PC-9 (cell line): ENCODE measurements around the gene PRKG1.

ENCODE experiments used
- EZH2 ChIP-seq: fragments of 200-600 bp; sonication (generic); IDR thresholded peaks from 2 replicates; pipeline ENCODE4 v1.8.0; 2017; ENCODE audit warnings: antibody characterized with exemption, low read depth
- TF ChIP-seq, protein P1 (sequence below): fragments of 200-600 bp; sonication (generic); conservative IDR thresholded peaks from 2 replicates; pipeline ENCODE4 v1.6.1; 2017; ENCODE audit warnings: mixed run types, antibody characterized with exemption, mild to moderate bottlenecking, moderate library complexity

GRCh38 chr10:52145636-52146035, 1071.3 kb downstream of the PRKG1 start:
- TF ChIP-seq, protein P1, sequence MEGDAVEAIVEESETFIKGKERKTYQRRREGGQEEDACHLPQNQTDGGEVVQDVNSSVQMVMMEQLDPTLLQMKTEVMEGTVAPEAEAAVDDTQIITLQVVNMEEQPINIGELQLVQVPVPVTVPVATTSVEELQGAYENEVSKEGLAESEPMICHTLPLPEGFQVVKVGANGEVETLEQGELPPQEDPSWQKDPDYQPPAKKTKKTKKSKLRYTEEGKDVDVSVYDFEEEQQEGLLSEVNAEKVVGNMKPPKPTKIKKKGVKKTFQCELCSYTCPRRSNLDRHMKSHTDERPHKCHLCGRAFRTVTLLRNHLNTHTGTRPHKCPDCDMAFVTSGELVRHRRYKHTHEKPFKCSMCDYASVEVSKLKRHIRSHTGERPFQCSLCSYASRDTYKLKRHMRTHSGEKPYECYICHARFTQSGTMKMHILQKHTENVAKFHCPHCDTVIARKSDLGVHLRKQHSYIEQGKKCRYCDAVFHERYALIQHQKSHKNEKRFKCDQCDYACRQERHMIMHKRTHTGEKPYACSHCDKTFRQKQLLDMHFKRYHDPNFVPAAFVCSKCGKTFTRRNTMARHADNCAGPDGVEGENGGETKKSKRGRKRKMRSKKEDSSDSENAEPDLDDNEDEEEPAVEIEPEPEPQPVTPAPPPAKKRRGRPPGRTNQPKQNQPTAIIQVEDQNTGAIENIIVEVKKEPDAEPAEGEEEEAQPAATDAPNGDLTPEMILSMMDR = no peak
- TF ChIP-seq EZH2 = no peak
